Uterus (tissue), 4 donors: ENCODE data around the gene ATM. TPM values are rescaled to one million over a fixed set of nuclear protein-coding genes. Genes with fewer than 3 reads are reported as not detected.

Source experiments
- DNase-seq, 2 donors: peaks; one replicate each; pipeline ENCODE4 v3.0.0-alpha.2; 2019 to 2020
- H3K27ac ChIP-seq, 2 donors: fragments of 200-600 bp; sonication (generic); 1 replicate in 1 of 2; 2 replicates in 1 of 2; pipeline ENCODE4 v1.5.1; 2016 to 2018
- H3K27me3 ChIP-seq, 2 donors: fragments of 200-600 bp; sonication (generic); one replicate each; pipeline ENCODE4 v1.5.1; 2018 to 2019; ENCODE audit warnings: control low read depth in 1 of 2
- H3K36me3 ChIP-seq, 2 donors: fragments of 200-600 bp; sonication (generic); one replicate each; pipeline ENCODE4 v1.5.1; 2019; ENCODE audit warnings: control low read depth in 1 of 2
- H3K4me1 ChIP-seq, 2 donors: fragments of 200-600 bp; sonication (generic); one replicate each; pipeline ENCODE4 v1.5.1; 2018 to 2019; ENCODE audit warnings: control low read depth in 1 of 2
- H3K4me3 ChIP-seq, 2 donors: fragments of 200-600 bp; sonication (generic); 1 replicate in 1 of 2; 2 replicates in 1 of 2; pipeline ENCODE4 v1.5.1; 2018 to 2019; ENCODE audit warnings: mild to moderate bottlenecking in 1 of 2
- H3K9me3 ChIP-seq, 2 donors: fragments of 200-600 bp; sonication (generic); one replicate each; pipeline ENCODE4 v1.5.1; 2019; ENCODE audit warnings: control low read depth in 1 of 2
- CTCF ChIP-seq, 4 experiments: fragments of 200-600 bp in 2 of 4; fragments of 450-650 bp in 2 of 4; sonication (generic) in 2 of 4; IDR thresholded peaks; one replicate each; pipeline ENCODE4 v1.5.1; 2016 to 2019; ENCODE audit warnings: antibody characterized with exemption in 4 of 4, mild to moderate bottlenecking in 2 of 4, moderate library complexity in 1 of 4
- POLR2A ChIP-seq, 2 donors: fragments of 450-650 bp; IDR thresholded peaks; one replicate each; pipeline ENCODE4 v1.6.1; 2016; ENCODE audit warnings: antibody characterized with exemption in 2 of 2, mild to moderate bottlenecking in 1 of 2, moderate library complexity in 1 of 2
- intact Hi-C: fragments of 100-400 bp; cut with DNase I; formaldehyde crosslinking; loops from one replicate; pipeline ENCODE4 v1.15.1; 2023; ENCODE audit warnings: low total_unique reads
- total RNA-seq, 4 donors: library from RNA; depleted of rRNA in 3 of 4; stranded (reverse); fragments of >200 nt in 3 of 4; gene quantifications; one replicate each; pipeline versions ENCODE4 v1.1.0 to v1.2.4, GENCODE V29; 2014 to 2023
- donor health status: DM: yes; HTN: yes; CAD: no.

Gene ATM
- total RNA-seq, 4 donors from 2014 or later = 51.2 to 196 (median 132) TPM

DNA sequence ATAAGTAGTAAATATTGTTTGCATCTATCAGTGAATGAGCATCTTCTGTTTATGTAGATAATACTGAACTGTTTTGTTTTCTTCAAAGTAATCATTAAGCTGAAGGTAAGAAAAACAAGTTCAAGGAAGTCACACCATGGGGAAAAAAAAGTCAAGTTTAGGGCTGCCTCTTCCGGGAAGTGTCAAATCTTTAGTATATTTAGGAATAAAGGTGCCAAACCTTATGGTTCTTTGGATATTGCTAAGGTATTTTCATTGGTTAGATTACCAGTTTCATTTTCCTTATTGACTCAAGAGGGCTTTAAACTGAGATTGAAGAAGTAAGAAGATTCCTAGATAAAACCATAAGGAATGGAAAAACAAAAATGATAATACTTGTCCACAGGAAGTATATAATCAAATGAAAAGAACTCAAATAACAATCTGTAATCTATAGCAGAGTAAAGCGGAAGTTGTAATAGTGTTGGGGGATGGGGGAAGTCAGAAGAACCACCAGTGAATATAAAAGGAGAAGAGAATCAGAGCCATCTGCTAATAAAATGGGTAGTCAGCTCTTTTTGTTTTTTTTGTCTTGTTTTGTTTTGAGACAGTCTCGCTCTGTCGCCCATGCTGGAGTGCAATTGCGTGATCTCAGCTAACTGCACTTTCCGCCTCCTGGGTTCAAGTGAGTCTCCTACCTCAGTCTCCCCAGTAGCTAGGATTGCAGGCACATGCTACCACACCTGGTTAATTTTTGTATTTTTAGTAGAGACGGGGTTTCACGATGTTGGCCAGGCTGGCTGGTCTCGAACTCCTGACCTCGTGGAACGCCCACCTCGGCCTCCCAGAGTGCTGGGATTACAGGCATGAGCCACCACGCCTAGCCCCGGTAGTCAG is 2.3 kb downstream of the ATM start:
- H3K27ac ChIP-seq = peak overlapping the region in 1 of 2 donors; percentile 87

DNA sequence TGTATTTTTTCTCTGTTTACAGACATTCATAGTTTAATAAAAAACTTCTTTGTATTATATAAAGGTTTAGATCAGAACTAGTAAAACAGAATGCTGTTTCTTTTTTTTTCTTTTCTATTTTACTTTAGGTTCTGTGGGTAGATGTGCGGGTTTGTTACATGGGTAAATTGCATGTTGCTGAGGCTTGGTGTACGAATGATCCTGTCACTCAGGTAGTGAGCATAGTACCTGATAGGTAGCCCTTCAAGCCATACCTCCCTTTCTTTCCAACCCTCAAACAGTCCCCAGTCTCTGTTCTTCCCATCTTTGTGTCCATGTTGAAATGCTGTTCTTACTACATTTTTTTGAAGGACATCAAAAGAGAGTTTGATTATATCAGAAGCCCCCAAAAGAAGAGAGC is 3.2 kb downstream of the ATM start:
- TF ChIP-seq POLR2A (IDR thresholded peaks at IDR 0.05) (no peak), CTCF (IDR thresholded peaks at IDR 0.05) (no peak)
- Histone ChIP-seq H3K27me3 (no peaks in the 10 kb centered on the region), H3K27ac (no peak overlapping the region), H3K36me3 (no peaks in the 10 kb centered on the region), H3K4me3 (no peak overlapping the region), H3K9me3 (no peaks in the 10 kb centered on the region), H3K4me1 (peaks cover 0 to 7% of the 10 kb centered on the region in 2 donors)
- intact Hi-C loops = no loop called here
- no peak for DNase-seq

More for the DNA sequence above, 2.3 kb downstream of the ATM start:
- TF ChIP-seq POLR2A (IDR thresholded peaks at IDR 0.05) = no peak
- TF ChIP-seq CTCF (IDR thresholded peaks at IDR 0.05) = no peak
- intact Hi-C loops = no loop called here
- H3K9me3 ChIP-seq = no peaks in the 10 kb centered on the region
- H3K4me3 ChIP-seq = no peak overlapping the region
- peaks cover 0 to 7% of the 10 kb centered on the region in 2 donors for H3K4me1 ChIP-seq
- H3K36me3 ChIP-seq = no peaks in the 10 kb centered on the region
- H3K27me3 ChIP-seq = no peaks in the 10 kb centered on the region
- no peak for DNase-seq

DNA sequence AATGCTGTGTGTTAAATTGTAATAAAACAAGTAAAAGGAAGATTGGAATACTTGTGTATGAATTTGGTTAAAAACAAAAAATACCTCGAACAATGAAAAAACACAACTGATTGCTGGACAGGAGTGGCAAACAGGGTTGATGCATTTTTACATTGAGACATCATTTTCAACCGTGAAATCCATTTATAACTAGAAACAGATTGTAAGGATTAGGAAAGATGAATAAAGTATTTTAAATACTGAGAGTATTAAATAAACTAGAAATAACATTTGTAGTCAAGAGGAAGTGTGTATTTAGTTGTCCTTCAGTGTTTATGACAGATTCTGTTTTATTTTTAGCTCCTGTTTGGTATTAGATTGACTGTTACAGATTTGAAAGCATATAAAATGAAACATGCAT is 5.4 kb downstream of the ATM start:
- Histone ChIP-seq H3K4me3 (no peak overlapping the region), H3K27me3 (no peaks in the 10 kb centered on the region), H3K9me3 (no peaks in the 10 kb centered on the region), H3K4me1 (peaks cover 0 to 7% of the 10 kb centered on the region in 2 donors), H3K27ac (no peak overlapping the region), H3K36me3 (no peaks in the 10 kb centered on the region)
- no peak for TF ChIP-seq POLR2A (IDR thresholded peaks at IDR 0.05)
- no peak for TF ChIP-seq CTCF (IDR thresholded peaks at IDR 0.05)
- no peak for DNase-seq
- intact Hi-C loops = no loop called here

DNA sequence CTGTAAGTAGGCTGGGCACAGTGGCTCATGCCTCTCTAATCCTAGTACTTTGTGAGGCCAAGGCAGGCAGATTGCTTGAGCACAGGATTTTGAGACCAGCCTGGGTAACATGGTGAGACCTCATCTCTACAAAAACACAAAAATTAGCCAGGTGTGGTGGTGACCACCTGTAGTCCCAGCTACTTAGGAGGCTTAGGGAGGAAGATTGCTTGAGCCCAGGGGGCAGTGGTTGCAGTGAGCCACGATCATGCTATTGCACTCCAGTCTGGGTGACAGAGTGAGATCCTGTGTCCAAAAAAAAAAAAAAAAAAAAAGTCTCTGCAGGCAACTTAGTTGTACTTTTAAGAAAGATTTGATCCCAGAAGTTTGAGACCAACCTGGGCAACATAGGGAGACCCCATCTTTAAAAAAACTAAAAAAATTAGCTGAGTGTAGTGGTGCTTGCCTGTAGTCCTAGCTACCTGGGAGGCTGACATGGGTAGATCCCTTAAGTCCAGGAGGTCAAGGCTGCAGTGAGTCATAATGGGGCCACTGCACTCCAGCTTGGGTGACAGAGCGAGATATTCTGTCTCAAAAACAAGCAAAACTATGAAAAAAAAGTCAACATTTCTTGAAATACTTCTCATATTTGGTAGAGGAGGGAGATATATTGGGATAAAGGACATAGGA is 10.5 kb downstream of the ATM start:
- intact Hi-C loops = no loop called here
- no peak for DNase-seq
- Histone ChIP-seq H3K27ac (no peak overlapping the region), H3K4me3 (no peak overlapping the region), H3K36me3 (peaks cover 0 to 1% of the 10 kb centered on the region in 2 donors), H3K9me3 (no peaks in the 10 kb centered on the region), H3K4me1 (no peaks in the 10 kb centered on the region), H3K27me3 (no peaks in the 10 kb centered on the region)
- no peak for TF ChIP-seq POLR2A (IDR thresholded peaks at IDR 0.05)
- no peak for TF ChIP-seq CTCF (IDR thresholded peaks at IDR 0.05)

DNA sequence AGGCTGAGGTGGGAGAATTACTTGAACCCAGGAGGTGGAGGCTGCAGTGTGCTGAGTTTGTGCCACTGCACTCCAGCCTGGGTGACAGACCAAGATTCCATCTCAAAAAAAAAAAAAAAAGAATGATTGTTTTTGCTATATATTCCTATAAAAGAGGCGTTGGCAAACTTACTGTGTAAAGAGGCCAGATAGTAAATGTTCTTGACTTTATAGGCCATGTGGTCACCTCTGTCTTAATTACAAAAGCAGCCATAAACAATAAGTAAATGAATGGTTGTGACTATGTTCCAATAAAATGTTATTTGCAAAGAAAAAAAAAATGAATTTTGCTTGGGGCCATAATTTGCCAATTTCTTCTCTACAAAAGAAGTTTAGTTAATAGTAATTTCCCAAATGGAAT is 12.3 kb downstream of the ATM start:
- intact Hi-C loops = no loop called here
- peaks cover 0 to 3% of the 10 kb centered on the region in 2 donors for H3K36me3 ChIP-seq
- H3K27me3 ChIP-seq = no peaks in the 10 kb centered on the region
- H3K4me1 ChIP-seq = no peaks in the 10 kb centered on the region
- no peaks in the 10 kb centered on the region for H3K9me3 ChIP-seq
- no peak overlapping the region for H3K4me3 ChIP-seq
- no peak overlapping the region for H3K27ac ChIP-seq
- TF ChIP-seq CTCF (IDR thresholded peaks at IDR 0.05) (no peak), POLR2A (IDR thresholded peaks at IDR 0.05) (no peak)
- DNase-seq = no peak
